ENCODE data around the gene TBXAS1. TPM values are rescaled to one million over a fixed set of nuclear protein-coding genes. Genes with fewer than 3 reads are reported as not detected.

Gene TBXAS1
- total and polyA plus RNA-seq, 2 of the 8 experiments (the other 6 are each of a cell fraction or from before 2014, with no cell fraction given), result 0.86 to 2.1 TPM

- Histone ChIP-seq H3K9me3 (ENCODE audit: insufficient read depth in 2 of 2, low read depth in 1 of 2, low read length in 1 of 2) (no peaks in the 10 kb centered on the region), H3K23ac (ENCODE audit: insufficient read length) (no peak overlapping the region), H3K79me1 (ENCODE audit: low read depth, low read length) (0 out of 2 replicates have a peak, but pooled peaks cover 2% of the 10 kb centered on the region), H3K18ac (ENCODE audit: extremely low read depth, low read length) (no peak overlapping the region), H3K36me3 (ENCODE audit: control insufficient read depth in 2 of 4, insufficient read depth in 4 of 4, low read length in 3 of 4) (no peaks in the 10 kb centered on the region), H3K4me1 (replicated peaks in 1 of 4; ENCODE audit: control insufficient read depth in 3 of 4, insufficient read depth in 4 of 4, low read length in 3 of 4) (no peaks in the 10 kb centered on the region), H2BK12ac (ENCODE audit: low read depth, low read length) (no peak overlapping the region), H3K14ac (ENCODE audit: insufficient read length) (no peak overlapping the region), H2BK15ac (ENCODE audit: low read length) (no peak overlapping the region), H3K4me3 (ENCODE audit: extremely low read depth in 1 of 4, insufficient read depth in 2 of 4, low read depth in 3 of 4, low read length in 4 of 4) (no peak overlapping the region), H2BK20ac (ENCODE audit: low read length) (no peak overlapping the region), H3K27ac (ENCODE audit: low read depth, low read length) (no peak overlapping the region), H4K5ac (ENCODE audit: insufficient read length, low read depth, low read length) (no peak overlapping the region), H2BK5ac (ENCODE audit: low read depth, low read length) (no peak overlapping the region), H3K4me2 (ENCODE audit: insufficient read depth in 1 of 2, low read depth in 2 of 2, low read length in 2 of 2) (no peak overlapping the region), H4K8ac (ENCODE audit: extremely low read depth, insufficient read depth, low read length) (0 out of 2 replicates have a peak overlapping the region, but pooled peaks have one; percentile 32), H2BK120ac (replicated peaks; ENCODE audit: low read depth, low read length) (no peak overlapping the region), H3K23me2 (ENCODE audit: low read depth, low read length) (no peaks in the 10 kb centered on the region), H3K79me2 (ENCODE audit: control insufficient read depth in 1 of 2, insufficient read depth in 2 of 2, low read length in 2 of 2) (no peaks in the 10 kb centered on the region), H3K56ac (replicated peaks; ENCODE audit: insufficient read length, low read depth, low read length) (no peak overlapping the region), H2AFZ (ENCODE audit: low read length) (no peak overlapping the region), H4K20me1 (replicated peaks in 1 of 2; ENCODE audit: control insufficient read depth in 1 of 2, insufficient read depth in 2 of 2, low read length in 2 of 2) (no peaks in the 10 kb centered on the region), H3K27me3 (replicated peaks in 1 of 4; ENCODE audit: control insufficient read depth in 3 of 4, extremely low read depth in 1 of 4, insufficient read depth in 3 of 4, low read length in 3 of 4) (no peaks in the 10 kb centered on the region), H3K9ac (replicated peaks in 1 of 4; ENCODE audit: extremely low read depth in 1 of 4, low read depth in 3 of 4, low read length in 3 of 4) (no peak overlapping the region), H4K91ac (replicated peaks; ENCODE audit: insufficient read length, low read length) (no peak overlapping the region), H3K4ac (replicated peaks; ENCODE audit: insufficient read length, low read depth, low read length) (no peak overlapping the region), H2AK5ac (ENCODE audit: low read depth, low read length) (no peak overlapping the region)
- ChIA-PET POLR2A (ENCODE audit: partially characterized antibody) (interaction anchor here (0.6 to 0.8 kb wide), 2 partner anchors 20 to 773 kb away, joined by 3 read pairs; no protein-coding TSS in a partner anchor), CTCF (ENCODE audit: partially characterized antibody) (interaction anchor here (0.8 to 1.5 kb wide), 2 partner anchors 20 to 155 kb away, joined by 4 read pairs; no protein-coding TSS in a partner anchor)
- DNase-seq (ENCODE audit: low read depth in 1 of 2, low spot score in 2 of 2) (no peak), FAIRE-seq (no peak)
- TF ChIP-seq EZH2 (IDR thresholded peaks at IDR 0.05; ENCODE audit: low read depth, low read length, severe bottlenecking) (no peak), GTF2F1 (IDR thresholded peaks at IDR 0.05; ENCODE audit: borderline replicate concordance, low read depth, low read length) (no peak), PHF8 (conservative IDR thresholded peaks at IDR 0.05; ENCODE audit: low read depth, low read length) (no peak)
- WGBS, 2 experiments (ENCODE audit: extremely low coverage in 1 of 2, insufficient coverage in 1 of 2, insufficient read length in 1 of 2, insufficient replicate concordance in 2 of 2, low coverage in 1 of 2, low lambda C conversion rate in 2 of 2, missing lambda C conversion rate in 1 of 2), result 90% methylated on average over 11 of the region's 12 CpGs; no CpG with 5 or more reads in 1 of the 2 experiments
Observed at GRCh38 chr7:140025814-140026433, 196.9 kb downstream of the TBXAS1 start.

All from H1 (cell line).